ENCODE data around the gene COL24A1.
"Not testable (repeated sequence)": the region's sequence is repeated elsewhere in the genome, so short reads cannot be mapped to it uniquely, and the experiment has no call there.

Gene COL24A1

GRCh38 chr1:85984636-85985035 lies 171.9 kb downstream of the COL24A1 start:
- DNase-seq (ENCODE audit: low spot score) = no peak

DNA sequence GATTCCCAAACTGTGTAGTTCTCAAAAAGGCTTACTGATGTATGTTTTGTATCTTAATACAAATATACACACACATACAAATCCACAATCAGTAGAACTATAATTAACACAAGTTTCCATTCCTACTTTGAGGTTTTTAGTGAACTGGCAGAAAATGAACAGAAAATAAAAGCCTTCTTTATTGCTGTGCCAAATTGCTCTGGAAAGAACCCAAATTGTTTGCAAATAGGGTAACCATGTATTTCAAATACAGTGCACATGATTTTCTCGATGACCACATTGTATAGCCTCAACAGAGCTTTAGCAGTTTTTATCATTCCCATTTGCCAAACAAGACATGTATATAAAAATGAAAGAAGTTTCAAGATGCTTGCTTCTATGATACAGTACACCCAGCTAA lies 173.3 kb downstream of the COL24A1 start:
- no peak for DNase-seq (ENCODE audit: low spot score)

DNA sequence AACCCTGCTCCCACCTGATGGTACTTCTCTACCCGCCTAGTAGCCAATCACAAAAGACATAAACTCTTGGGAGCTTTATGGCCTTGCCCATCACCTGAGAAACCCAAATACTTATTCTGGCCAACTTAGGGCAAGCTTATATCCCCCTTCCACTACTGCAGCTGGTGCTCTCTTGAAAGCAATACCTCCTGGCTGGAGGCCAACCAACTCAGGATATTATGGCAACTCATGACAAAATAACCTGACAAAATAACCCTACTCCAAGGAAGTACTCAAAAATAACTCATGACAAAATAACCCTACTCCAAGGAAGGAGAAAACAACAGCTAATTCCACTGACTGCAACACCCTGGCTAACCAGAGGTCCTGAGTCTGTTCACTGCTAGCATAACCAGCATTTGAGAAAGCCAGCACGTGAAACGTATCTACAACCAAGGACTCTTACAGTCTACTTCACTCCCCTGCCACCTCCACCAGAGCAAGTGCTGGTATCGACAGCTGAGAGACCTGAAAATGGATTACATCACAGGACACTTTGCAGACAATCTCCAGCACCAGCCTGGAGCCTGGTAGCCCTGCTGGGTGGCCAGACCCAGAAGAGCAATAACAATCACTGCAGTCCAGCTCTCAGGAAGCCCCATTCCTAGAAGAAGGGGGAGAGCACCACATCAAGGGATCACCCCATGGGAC lies 179.9 kb downstream of the COL24A1 start:
- DNase-seq (ENCODE audit: low spot score) = no peak

DNA sequence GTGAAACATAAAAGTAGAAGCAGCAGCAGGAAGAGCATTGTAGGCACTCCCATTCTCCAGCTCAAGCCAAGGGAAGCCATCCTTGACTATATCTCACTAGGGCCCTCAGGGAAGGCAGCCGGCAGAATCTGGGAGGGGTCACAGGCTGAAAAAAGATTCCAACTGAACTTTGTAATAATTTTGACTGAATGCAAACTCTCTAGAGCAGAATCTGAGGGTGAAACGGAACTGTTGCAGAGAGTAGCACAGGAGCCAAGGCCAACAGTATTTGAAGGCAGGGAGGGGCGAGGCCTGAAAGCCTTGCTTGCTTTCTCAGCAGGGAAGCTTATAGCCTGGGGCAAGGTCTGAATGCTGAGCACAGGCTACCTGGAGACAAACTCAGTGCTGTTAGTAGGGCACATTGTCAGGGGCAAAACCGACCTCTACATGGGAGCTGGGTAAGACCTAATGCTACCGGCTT lies 180.6 kb downstream of the COL24A1 start:
- DNase-seq (ENCODE audit: low spot score) = no peak

DNA sequence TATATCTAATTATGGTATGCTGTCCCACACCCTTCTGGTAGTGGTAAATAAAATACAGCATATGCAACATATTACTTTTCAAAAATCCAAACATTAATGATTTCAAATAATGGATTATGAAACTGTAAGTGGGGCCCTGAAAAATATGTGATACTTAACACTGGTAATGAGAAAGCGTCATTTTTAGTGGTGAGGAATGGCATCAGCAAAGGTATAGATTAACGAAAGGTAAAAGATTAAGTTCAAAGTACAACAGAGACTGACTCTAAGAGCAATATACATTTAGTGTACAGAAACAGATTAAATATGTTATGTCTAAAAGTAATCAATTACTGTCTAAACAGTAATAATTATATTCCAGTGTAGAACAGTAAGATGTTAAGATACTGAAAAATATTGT lies 194.1 kb downstream of the COL24A1 start:
- DNase-seq (ENCODE audit: low spot score) = no peak

DNA sequence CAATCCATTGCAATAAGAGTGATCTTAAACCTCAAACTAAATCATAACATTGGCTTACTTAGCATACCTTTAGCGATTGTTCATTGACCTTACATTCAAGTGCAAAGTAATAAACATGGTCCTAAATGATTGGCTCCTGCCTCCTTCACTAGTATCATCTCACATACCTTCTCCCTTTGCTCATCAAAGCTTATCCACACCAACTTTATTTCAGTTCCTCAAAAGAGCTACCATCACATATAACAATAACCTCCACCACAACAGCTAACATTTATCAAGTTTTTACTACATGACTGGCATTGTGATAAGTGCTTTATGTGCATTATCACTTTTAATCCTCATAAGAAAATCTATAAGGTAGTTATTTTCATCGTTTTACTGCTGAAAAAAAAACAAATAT lies 198.8 kb downstream of the COL24A1 start:
- DNase-seq (ENCODE audit: low spot score) = no peak

DNA sequence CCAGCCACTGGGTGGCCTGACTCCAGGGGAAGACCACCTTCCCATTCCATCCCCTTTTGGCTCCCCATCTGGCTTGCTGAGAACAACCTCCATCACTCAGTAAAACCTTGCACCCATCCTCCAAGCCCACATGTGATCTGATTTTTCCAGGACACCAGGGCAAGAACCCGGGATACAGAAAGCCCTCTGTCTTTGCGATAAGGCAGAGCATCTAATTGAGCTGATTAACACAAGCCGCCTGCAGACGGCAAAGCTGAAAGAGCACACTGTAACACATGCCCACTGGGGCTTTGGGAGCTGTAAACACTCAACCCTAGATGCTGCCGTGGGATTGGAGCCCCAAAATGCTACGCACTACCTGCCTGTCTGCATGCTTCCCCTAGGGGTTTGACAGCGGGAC lies 201.4 kb downstream of the COL24A1 start:
- not testable (repeated sequence) for DNase-seq (ENCODE audit: low spot score)

DNA sequence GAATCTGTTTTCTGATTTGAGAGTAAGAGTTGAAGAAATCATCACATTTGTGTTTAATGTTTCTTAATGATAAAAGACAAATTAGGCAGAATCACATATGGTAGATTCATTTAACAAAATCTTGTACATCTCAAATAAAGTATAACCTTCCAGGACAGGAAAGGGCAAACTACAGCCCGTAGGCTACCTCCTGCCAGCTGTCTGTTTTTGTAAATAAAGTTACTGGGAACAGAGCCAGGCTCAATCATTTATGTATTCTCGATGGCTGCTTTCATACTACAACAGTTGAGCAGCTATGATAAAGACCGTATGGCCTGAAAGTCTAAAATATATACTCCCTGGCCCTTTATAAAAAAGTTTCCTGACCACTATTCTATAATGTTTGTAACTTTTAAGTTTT lies 204.1 kb downstream of the COL24A1 start:
- DNase-seq (ENCODE audit: low spot score) = no peak

GRCh38 chr1:85947186-85947585 lies 209.4 kb downstream of the COL24A1 start:
- no peak for DNase-seq (ENCODE audit: low spot score)

GRCh38 chr1:85943945-85944344 lies 212.6 kb downstream of the COL24A1 start:
- DNase-seq (ENCODE audit: low spot score) = no peak

GRCh38 chr1:85943526-85943925 lies 213.0 kb downstream of the COL24A1 start:
- no peak for DNase-seq (ENCODE audit: low spot score)

GRCh38 chr1:85940656-85941306 lies 215.8 kb downstream of the COL24A1 start:
- no peak for DNase-seq (ENCODE audit: low spot score)

DNA sequence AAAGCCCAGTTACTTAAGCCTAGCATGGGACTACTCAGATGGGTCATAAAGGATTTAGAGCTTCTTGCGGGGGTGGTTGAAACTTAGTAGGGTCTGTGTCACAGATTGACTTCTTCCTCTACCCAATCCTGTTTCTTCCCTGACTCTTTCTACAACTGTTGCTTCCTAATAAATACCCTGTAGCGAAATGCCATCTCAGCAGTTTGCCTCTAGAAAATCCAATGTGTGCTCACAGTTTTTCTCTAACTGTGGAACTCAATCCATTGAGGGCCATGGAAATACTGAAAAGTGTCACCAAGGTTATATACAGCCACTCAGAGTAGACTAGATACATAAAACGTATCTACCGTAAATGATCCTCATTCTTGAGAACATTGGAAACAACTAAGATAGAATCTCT lies 217.7 kb downstream of the COL24A1 start:
- no peak for DNase-seq (ENCODE audit: low spot score)

DNA sequence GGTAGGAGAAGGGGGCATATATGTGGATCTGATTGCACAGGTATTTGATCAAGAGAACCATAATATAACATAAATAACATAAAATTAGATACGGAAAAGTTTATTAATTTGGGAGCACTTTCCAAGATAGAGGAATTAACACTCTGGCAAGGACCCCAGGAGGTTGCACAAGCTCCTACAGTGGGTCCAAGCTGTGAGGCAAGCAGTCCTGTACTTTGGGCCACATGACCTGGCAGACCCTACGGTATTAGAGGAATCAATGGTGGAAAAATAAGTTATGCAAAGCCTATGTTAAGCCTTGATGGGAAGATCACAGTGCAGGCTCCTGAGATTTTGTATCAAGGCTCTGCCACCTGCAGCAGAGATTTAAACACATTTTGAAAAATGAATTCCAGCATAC lies 220.1 kb downstream of the COL24A1 start:
- no peak for DNase-seq (ENCODE audit: low spot score)

- DNase-seq (ENCODE audit: low spot score) = no peak
Measured at GRCh38 chr1:85936057-85936456, 220.5 kb downstream of the COL24A1 start.

- DNase-seq (ENCODE audit: low spot score) = no peak
Measured at GRCh38 chr1:85935234-85935633, 221.3 kb downstream of the COL24A1 start.

DNA sequence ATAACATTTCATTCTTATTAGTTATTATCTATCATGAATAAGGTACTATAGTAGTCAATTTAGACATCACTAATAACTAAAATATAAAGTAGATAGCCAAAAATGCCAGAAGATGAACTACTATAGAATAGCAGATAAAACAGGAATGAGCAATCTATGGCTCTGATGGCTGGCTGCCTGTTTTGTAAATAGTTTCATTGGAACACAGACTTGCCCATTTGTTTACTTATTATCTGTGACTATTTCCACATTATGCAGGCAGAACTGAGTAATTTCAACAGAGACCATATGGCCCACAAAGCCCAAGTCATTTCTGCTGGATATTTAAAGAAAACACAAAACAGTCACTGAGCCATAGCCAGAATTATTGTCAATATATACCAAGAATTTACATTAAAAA lies 222.1 kb downstream of the COL24A1 start:
- DNase-seq (ENCODE audit: low spot score) = no peak

GRCh38 chr1:85933961-85934360 lies 222.6 kb downstream of the COL24A1 start:
- DNase-seq (ENCODE audit: low spot score) = no peak

- peak; percentile 40 for DNase-seq (ENCODE audit: low spot score)
Measured at GRCh38 chr1:85911742-85912141, 244.8 kb downstream of the COL24A1 start.

GRCh38 chr1:85900921-85901320 lies 255.7 kb downstream of the COL24A1 start:
- DNase-seq (ENCODE audit: low spot score) = no peak

DNA sequence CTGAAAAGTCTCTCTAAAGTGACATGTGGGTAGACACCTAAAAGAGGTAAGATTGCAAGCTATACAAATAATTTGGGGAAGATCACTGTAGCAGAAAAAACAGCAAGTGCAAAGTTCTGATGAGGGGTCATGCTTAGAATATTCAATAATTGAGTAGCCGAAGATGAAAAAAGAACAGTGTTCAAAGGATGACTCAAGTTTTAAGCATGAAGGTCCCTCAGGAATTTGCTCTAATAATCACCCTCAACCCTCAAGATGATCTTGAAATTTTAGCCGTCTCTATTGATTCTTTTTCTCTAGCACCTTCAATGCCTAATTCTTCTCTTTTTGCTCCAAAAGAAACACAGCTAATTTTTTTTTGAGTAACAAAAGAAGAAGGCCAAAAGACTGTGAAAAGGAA lies 257.7 kb downstream of the COL24A1 start:
- no peak for DNase-seq (ENCODE audit: low spot score)

DNA sequence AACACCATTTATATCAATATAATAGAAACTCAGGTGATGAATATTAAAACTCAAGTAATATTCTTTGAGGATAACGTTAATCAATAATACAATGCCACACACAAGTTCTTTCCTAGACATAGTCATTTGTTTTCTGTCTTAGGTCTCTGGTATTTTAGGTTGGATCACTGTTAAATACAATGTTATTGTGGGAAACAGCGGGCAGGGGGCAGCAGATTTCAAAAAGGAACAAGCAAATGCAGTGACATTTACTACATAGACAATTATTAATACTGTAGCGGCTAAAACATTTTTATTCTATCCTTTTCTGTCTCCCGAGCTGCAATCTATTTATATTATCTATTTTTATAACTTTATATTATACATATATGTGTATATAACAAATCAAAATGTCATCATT lies 261.9 kb downstream of the COL24A1 start:
- peak; percentile 55 for DNase-seq (ENCODE audit: low spot score)

DNA sequence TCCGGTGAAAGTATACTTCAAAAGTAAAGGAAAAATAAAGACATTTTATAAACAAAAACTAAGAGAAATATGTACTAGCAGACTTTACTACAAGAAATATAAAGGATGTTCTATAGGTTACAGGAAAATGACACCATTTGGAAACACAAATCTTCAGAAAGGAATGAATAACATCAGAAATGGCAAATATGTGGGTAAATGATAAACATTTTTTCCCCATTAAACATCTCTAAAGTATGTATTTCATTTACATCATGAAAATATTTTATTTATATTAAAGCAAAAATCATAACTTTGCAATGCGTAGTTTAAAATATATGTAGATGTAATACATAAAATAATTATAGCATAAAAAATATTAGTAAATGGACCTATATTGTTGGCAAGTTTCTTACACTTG lies 264.2 kb downstream of the COL24A1 start:
- no peak for DNase-seq (ENCODE audit: low spot score)

DNA sequence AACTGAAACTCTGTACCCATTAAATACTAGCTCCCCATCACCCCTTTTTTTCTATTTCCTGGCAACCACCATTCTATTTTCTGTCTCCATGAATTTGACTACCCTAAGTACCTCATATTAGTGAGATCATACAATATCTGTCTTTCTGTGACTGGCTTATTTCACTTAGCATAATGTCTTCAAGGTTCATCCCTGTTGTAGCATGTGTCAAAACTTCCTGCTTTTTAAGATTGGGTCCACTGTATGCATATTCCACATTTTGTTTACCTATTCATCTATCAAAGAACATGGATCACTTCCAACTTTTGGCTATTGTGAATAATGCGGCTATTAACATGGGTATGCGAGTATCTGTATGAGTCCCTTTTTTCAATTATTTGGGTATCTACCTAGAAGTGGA lies 266.7 kb downstream of the COL24A1 start:
- DNase-seq (ENCODE audit: low spot score) = no peak

Measured in RKO (cell line).